MCF 10A (cell line): Measurements from ENCODE around the gene ZNF892. TPM values are rescaled to one million over a fixed set of nuclear protein-coding genes. Genes with fewer than 3 reads are reported as not detected.
A peak's percentile ranks its signal among the peaks of the same experiment; 100 is the strongest.

Source experiments
- BruUV-seq: library from RNA; stranded (reverse); fragments of 400-500 nt; replicated peaks from 2 replicates; lab custom pipeline; 2021; lab: Mats Ljungman, UMichigan
- CTCF ChIA-PET: fragments of 300-600 bp; sonication (Branson Sonifier 250); formaldehyde crosslinking; extraction: SDS; loops from one replicate; lab custom pipeline; 2021; ENCODE audit warnings: antibody characterized with exemption, inconsistent platforms; lab: Yijun Ruan, JAX
- POLR2A ChIA-PET: fragments of 300-600, 350-650 bp; sonication (Branson Sonifier 250); formaldehyde crosslinking; extraction: SDS; loops from one replicate; lab custom pipeline; 2020; ENCODE audit warnings: antibody characterized with exemption, inconsistent platforms; lab: Yijun Ruan, JAX
- DNase-seq: peaks from one replicate; pipeline ENCODE4 v3.0.0-alpha.2; 2018; ENCODE audit not compliant: unreplicated experiment
- H3K27ac Mint-ChIP-seq: one replicate; pipeline ENCODE4 v1.8.0; 2022; ENCODE audit warnings: mild to moderate bottlenecking, low read depth, mixed read lengths; ENCODE audit not compliant: unreplicated experiment
- H3K27me3 Mint-ChIP-seq: one replicate; pipeline ENCODE4 v1.8.0; 2022; ENCODE audit warnings: mixed read lengths; ENCODE audit not compliant: insufficient read depth, unreplicated experiment
- H3K36me3 Mint-ChIP-seq: one replicate; pipeline ENCODE4 v1.8.0; 2022; ENCODE audit warnings: mild to moderate bottlenecking, moderate library complexity, mixed read lengths; ENCODE audit not compliant: insufficient read depth, unreplicated experiment
- H3K4me1 Mint-ChIP-seq: one replicate; pipeline ENCODE4 v1.8.0; 2022; ENCODE audit warnings: mixed read lengths; ENCODE audit not compliant: insufficient read depth, unreplicated experiment
- H3K4me3 Mint-ChIP-seq: one replicate; pipeline ENCODE4 v1.8.0; 2022; ENCODE audit warnings: mild to moderate bottlenecking, moderate library complexity, mixed read lengths; ENCODE audit not compliant: unreplicated experiment
- H3K9me3 Mint-ChIP-seq: one replicate; pipeline ENCODE4 v1.8.0; 2022; ENCODE audit warnings: mixed read lengths; ENCODE audit not compliant: unreplicated experiment
- intact Hi-C: fragments of 100-400 bp; cut with micrococcal nuclease; formaldehyde crosslinking; loops from 2 replicates; pipeline ENCODE4 v1.14.1; 2022
- total RNA-seq: library from RNA; stranded (reverse); gene quantifications from 2 replicates; pipeline ENCODE4 v1.2.3, GENCODE V29; 2022
- TF ChIP-seq, protein P1 (sequence below): fragments of 200-600 bp; IDR thresholded peaks from one replicate; pipeline ENCODE4 v1.8.0; 2022; ENCODE audit warnings: antibody characterized with exemption, mild to moderate bottlenecking; ENCODE audit not compliant: unreplicated experiment

ZNF892 gene
- total RNA-seq, 1 experiment from 2014 or later, result 10.3 TPM

DNA sequence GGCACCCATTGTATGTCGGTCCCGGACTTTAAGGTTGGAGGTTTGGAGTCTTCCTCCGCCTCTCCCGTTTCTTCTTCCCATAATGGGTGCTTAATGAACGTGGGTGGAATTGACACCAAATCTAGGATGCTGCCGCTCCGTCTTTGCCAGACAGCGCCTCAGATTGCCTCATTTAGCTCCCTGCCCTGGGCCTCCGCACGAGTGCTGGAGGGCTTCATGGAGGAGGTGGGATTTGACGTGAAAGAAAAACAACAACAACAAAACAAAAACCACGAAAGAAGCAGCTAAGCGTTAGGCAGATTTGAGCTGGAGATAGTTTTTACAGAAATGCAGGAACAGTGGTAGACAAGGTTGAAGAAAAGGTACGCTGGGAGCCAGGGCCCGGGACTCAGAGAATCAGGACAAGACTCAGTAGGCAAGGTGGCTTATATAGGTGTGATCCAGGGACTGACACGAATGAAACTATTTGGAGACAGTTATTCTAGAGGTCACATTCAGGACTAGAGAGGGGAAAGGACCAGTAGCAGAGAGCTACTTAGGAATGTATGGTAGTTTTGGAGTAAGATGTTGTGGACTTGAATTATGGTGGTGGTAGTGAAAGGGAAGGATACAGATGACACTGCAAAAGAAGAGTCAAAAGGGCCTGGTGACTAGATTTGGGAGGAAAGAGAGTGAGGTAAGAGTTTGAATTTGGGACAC lies 41.1 kb upstream of the ZNF892 start:
- no peak for DNase-seq
- Mint-ChIP-seq H3K4me1 (peaks cover 21% of the 10 kb centered on the region), H3K4me3 (peak overlapping the region; percentile 100), H3K36me3 (no peaks in the 10 kb centered on the region), H3K27me3 (no peaks in the 10 kb centered on the region), H3K9me3 (no peaks in the 10 kb centered on the region), H3K27ac (peak overlapping the region; percentile 98)
- TF ChIP-seq, protein P1, sequence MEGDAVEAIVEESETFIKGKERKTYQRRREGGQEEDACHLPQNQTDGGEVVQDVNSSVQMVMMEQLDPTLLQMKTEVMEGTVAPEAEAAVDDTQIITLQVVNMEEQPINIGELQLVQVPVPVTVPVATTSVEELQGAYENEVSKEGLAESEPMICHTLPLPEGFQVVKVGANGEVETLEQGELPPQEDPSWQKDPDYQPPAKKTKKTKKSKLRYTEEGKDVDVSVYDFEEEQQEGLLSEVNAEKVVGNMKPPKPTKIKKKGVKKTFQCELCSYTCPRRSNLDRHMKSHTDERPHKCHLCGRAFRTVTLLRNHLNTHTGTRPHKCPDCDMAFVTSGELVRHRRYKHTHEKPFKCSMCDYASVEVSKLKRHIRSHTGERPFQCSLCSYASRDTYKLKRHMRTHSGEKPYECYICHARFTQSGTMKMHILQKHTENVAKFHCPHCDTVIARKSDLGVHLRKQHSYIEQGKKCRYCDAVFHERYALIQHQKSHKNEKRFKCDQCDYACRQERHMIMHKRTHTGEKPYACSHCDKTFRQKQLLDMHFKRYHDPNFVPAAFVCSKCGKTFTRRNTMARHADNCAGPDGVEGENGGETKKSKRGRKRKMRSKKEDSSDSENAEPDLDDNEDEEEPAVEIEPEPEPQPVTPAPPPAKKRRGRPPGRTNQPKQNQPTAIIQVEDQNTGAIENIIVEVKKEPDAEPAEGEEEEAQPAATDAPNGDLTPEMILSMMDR, result no peak
- intact Hi-C loops, result loop anchor here (5.0 kb wide), 1 partner anchor 236 kb away; the partner anchor contains the start of gene FAHD2A
- ChIA-PET POLR2A (interaction anchor here (0.6 to 3.5 kb wide), 6 partner anchors 8 to 236 kb away, joined by 3 to 42 read pairs (median 6); partner anchors contain the start of genes FAHD2A and MRPS5), CTCF (interaction anchor here (0.7 to 2.5 kb wide), 9 partner anchors 19 to 701 kb away, joined by 3 to 20 read pairs (median 3); partner anchors contain the start of genes FAHD2A and MRPS5)
- TSS peak; percentile 68 for BruUV-seq

DNA sequence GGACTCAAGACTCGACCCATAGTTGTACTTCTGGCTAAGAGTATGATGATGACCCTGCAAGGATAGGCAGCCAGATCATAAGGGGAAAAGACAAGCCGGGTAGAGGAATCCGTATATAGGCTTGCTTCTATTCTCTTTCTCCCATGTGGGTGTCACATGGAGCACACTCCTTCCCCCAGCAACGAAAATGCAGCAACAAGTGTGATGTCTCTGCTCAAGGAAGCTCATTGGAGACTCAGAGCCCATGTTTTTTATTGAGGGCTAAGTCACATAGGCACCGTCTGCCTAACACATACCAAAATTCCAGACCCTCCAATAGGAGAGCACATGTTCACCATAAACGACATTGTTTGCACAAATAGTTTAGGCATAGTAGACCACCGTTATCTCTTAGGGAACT lies 35.4 kb upstream of the ZNF892 start:
- BruUV-seq, result no TSS peak
- intact Hi-C loops, result no loop called here

DNA sequence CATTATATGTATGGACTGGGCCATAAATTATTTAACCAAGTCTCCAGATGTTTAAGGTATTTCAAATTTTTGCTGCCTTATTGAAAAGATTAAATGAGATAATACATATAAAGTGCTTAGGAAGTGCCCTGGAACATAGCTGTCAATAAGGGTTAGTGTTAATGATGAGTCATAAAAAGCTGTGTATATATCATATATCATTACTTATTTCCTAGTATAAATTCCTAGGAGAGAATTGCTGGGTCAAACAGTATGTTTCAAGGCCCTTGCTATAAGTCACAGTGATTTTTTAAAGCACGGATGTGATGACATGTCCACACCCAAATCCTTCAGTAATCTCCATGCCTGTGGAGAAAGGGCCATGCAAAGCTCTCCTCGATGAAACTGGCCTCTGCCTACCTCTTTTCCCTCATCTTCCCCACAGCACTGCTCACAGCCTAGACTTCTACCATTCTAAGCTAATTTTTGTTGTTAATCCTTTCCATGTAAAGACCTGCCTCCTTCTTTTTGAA lies 33.2 kb upstream of the ZNF892 start:
- peaks cover 6% of the 10 kb centered on the region for H3K36me3 Mint-ChIP-seq
- DNase-seq, result no peak
- no peaks in the 10 kb centered on the region for H3K4me1 Mint-ChIP-seq
- H3K4me3 Mint-ChIP-seq, result no peak overlapping the region
- no TSS peak for BruUV-seq
- ChIA-PET CTCF (interaction anchor here (0.6 to 1.4 kb wide), 2 partner anchors 12 to 112 kb away, joined by 3 to 4 read pairs; no protein-coding TSS in a partner anchor), POLR2A (interaction anchor here (1.3 kb wide), 2 partner anchors 8 to 12 kb away, joined by 3 to 4 read pairs; no protein-coding TSS in a partner anchor)
- TF ChIP-seq, protein P1, result no peak
- H3K27ac Mint-ChIP-seq, result no peak overlapping the region
- H3K9me3 Mint-ChIP-seq, result no peaks in the 10 kb centered on the region
- intact Hi-C loops, result no loop called here
- no peaks in the 10 kb centered on the region for H3K27me3 Mint-ChIP-seq

More for the DNA sequence above, 35.4 kb upstream of the ZNF892 start:
- H3K4me3 Mint-ChIP-seq, result no peak overlapping the region
- TF ChIP-seq, protein P1, result no peak
- no peaks in the 10 kb centered on the region for H3K9me3 Mint-ChIP-seq
- DNase-seq, result no peak
- no peak overlapping the region for H3K27ac Mint-ChIP-seq
- H3K4me1 Mint-ChIP-seq, result no peaks in the 10 kb centered on the region
- no peaks in the 10 kb centered on the region for H3K27me3 Mint-ChIP-seq
- POLR2A ChIA-PET, result no interaction called here
- no peaks in the 10 kb centered on the region for H3K36me3 Mint-ChIP-seq
- CTCF ChIA-PET, result no interaction called here

DNA sequence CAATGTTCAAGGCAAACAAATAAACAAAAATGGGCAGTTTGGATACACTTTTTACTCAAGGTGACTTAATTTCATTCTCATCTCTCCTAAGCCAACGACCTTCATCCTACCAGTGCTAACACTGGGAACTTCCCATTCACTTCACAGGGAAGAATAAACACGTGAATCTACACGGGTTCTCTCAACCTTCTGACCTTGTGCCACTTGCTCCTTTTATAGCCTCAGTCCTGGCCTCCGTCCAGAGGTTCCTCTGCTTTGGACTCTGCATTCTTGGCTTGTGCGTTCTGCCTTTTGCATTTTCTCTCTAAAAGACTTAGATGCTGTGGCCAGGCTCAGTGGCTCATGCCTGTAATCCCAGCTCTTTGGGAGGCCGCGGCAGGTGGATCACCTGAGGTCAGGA lies 27.9 kb upstream of the ZNF892 start:
- peaks cover 38% of the 10 kb centered on the region for H3K36me3 Mint-ChIP-seq
- intact Hi-C loops, result no loop called here
- ChIA-PET CTCF (interaction anchor here (1.4 kb wide), 1 partner anchor 11 kb away, joined by 3 read pairs; no protein-coding TSS in a partner anchor), POLR2A (no interaction called here)
- BruUV-seq, result no TSS peak
- no peaks in the 10 kb centered on the region for H3K4me1 Mint-ChIP-seq
- no peaks in the 10 kb centered on the region for H3K27me3 Mint-ChIP-seq
- TF ChIP-seq, protein P1, result no peak
- H3K9me3 Mint-ChIP-seq, result peaks cover 12% of the 10 kb centered on the region
- no peak overlapping the region for H3K4me3 Mint-ChIP-seq
- DNase-seq, result no peak
- no peak overlapping the region for H3K27ac Mint-ChIP-seq
